Neural cell (in vitro differentiated cells): ENCODE measurements around the gene GCNT4. TPM values are rescaled to one million over a fixed set of nuclear protein-coding genes. Genes with fewer than 3 reads are reported as not detected.

Experiments
- H2AFZ ChIP-seq: fragments of 200-600, 300-800 bp; sonication (generic), shearing (Covaris generic); 2 replicates; pipeline ENCODE4 v1.6.0; 2014; ENCODE audit warnings: low read depth, mild to moderate bottlenecking, antibody characterized with exemption, low read length, moderate library complexity
- H3F3A ChIP-seq: fragments of 200-600 bp; shearing (Covaris generic); 2 replicates; pipeline ENCODE4 v1.6.1; 2016; ENCODE audit warnings: mild to moderate bottlenecking, moderate library complexity, mixed read lengths, antibody characterized with exemption, low read length; ENCODE audit not compliant: insufficient read depth, poor library complexity, severe bottlenecking
- H3K27ac ChIP-seq: fragments of 200-600, 300-800 bp; sonication (generic), shearing (Covaris generic); 2 replicates; pipeline ENCODE4 v1.5.1; 2014; ENCODE audit warnings: mild to moderate bottlenecking, low read length, moderate library complexity
- H3K27me3 ChIP-seq: fragments of 300-800, 200-600 bp; sonication (generic), shearing (Covaris generic); 2 replicates; pipeline ENCODE4 v1.6.0; 2014; ENCODE audit warnings: mild to moderate bottlenecking, low read depth, low read length, moderate library complexity; ENCODE audit not compliant: insufficient read depth
- H3K36me3 ChIP-seq: fragments of 300-800, 200-600 bp; sonication (generic), shearing (Covaris generic); 2 replicates; pipeline ENCODE4 v1.5.1; 2014; ENCODE audit warnings: mild to moderate bottlenecking, antibody characterized with exemption, low read length, moderate library complexity; ENCODE audit not compliant: insufficient read depth
- H3K4me2 ChIP-seq: fragments of 300-800, 200-600 bp; sonication (generic), shearing (Covaris generic); 2 replicates; pipeline ENCODE4 v1.6.0; 2014; ENCODE audit warnings: mild to moderate bottlenecking, low read length
- H3K4me3 ChIP-seq: fragments of 300-800, 200-600 bp; sonication (generic), shearing (Covaris generic); 2 replicates; pipeline ENCODE4 v1.5.1; 2014; ENCODE audit warnings: mild to moderate bottlenecking, low read length, moderate library complexity
- H3K79me2 ChIP-seq: fragments of 200-600 bp; shearing (Covaris generic); replicated peaks from 2 replicates; pipeline ENCODE4 v1.6.0; 2014; ENCODE audit warnings: mild to moderate bottlenecking, low read length, moderate library complexity; ENCODE audit not compliant: insufficient read depth
- H3K9ac ChIP-seq: fragments of 300-800, 200-600 bp; sonication (generic), shearing (Covaris generic); 2 replicates; pipeline ENCODE4 v1.6.1; 2016; ENCODE audit warnings: mild to moderate bottlenecking, low read length, mixed read lengths
- H3K9me2 ChIP-seq: fragments of 200-600 bp; shearing (Covaris generic); 2 replicates; pipeline ENCODE4 v1.6.1; 2016; ENCODE audit warnings: mild to moderate bottlenecking, low read length, mixed read lengths; ENCODE audit not compliant: insufficient read depth
- H3K9me3 ChIP-seq: fragments of 200-600, 300-800 bp; sonication (generic), shearing (Covaris generic); 2 replicates; pipeline ENCODE4 v1.6.1; 2016; ENCODE audit warnings: mild to moderate bottlenecking, mixed run types, low read length, moderate library complexity, mixed read lengths
- H4K20me1 ChIP-seq: fragments of 200-600 bp; shearing (Covaris generic); 2 replicates; pipeline ENCODE4 v1.6.1; 2016; ENCODE audit warnings: mild to moderate bottlenecking, mixed run types; ENCODE audit not compliant: insufficient read depth
- CTCF ChIP-seq: fragments of 450-650 bp; IDR thresholded peaks from 2 replicates; pipeline ENCODE4 v1.5.1; 2014; ENCODE audit warnings: antibody characterized with exemption, mild to moderate bottlenecking, moderate library complexity; ENCODE audit not compliant: poor library complexity, severe bottlenecking
- EP300 ChIP-seq: fragments of 450-650 bp; conservative IDR thresholded peaks from 2 replicates; pipeline ENCODE4 v1.6.1; 2014; ENCODE audit warnings: antibody characterized with exemption, mild to moderate bottlenecking, moderate library complexity; ENCODE audit not compliant: poor library complexity, severe bottlenecking
- EZH2 ChIP-seq: fragments of 200-600, 300-800 bp; shearing (Covaris generic), sonication (generic); IDR thresholded peaks from 2 replicates; pipeline ENCODE4 v1.6.1; 2014; ENCODE audit warnings: antibody characterized with exemption, low read length, borderline replicate concordance, mild to moderate bottlenecking; ENCODE audit not compliant: insufficient read depth, poor library complexity, severe bottlenecking
- MXI1 ChIP-seq: fragments of 450-650 bp; conservative IDR thresholded peaks from 2 replicates; pipeline ENCODE4 v1.6.1; 2014; ENCODE audit warnings: antibody characterized with exemption, mild to moderate bottlenecking; ENCODE audit not compliant: poor library complexity, severe bottlenecking
- POLR2AphosphoS5 ChIP-seq: IDR thresholded peaks from 2 replicates; pipeline ENCODE4 v1.6.1; 2012
- RAD21 ChIP-seq: fragments of 450-650 bp; conservative IDR thresholded peaks from 2 replicates; pipeline ENCODE4 v1.6.1; 2014; ENCODE audit warnings: antibody characterized with exemption, mild to moderate bottlenecking, moderate library complexity
- REST ChIP-seq: IDR thresholded peaks from 2 replicates; pipeline ENCODE4 v1.6.1; 2012; ENCODE audit warnings: borderline replicate concordance
- SMC3 ChIP-seq: fragments of 450-650 bp; conservative IDR thresholded peaks from 2 replicates; pipeline ENCODE4 v1.6.1; 2014; ENCODE audit warnings: antibody characterized with exemption, mild to moderate bottlenecking, moderate library complexity; ENCODE audit not compliant: poor library complexity
- TAF1 ChIP-seq: IDR thresholded peaks from 2 replicates; pipeline ENCODE4 v1.6.1; 2012; ENCODE audit warnings: low read depth
- polyA plus RNA-seq: library from polyadenylated mRNA; depleted of rRNA; stranded (reverse); fragments of >200 nt; gene quantifications from 2 replicates; pipeline ENCODE4 v1.2.3, GENCODE V29; 2014

GCNT4 gene
- polyA plus RNA-seq, 1 donor from 2014 or later: not detected

GRCh38 chr5:75050415-75050814 lies 1.9 kb downstream of the GCNT4 start:
- Histone ChIP-seq H3K27ac (no peak overlapping the region), H3K27me3 (peaks cover 47% of the 10 kb centered on the region), H3K4me2 (no peak overlapping the region), H3F3A (no peaks in the 10 kb centered on the region), H3K79me2 (no peaks in the 10 kb centered on the region), H3K4me3 (no peak overlapping the region), H3K9me2 (no peaks in the 10 kb centered on the region), H3K9ac (no peak overlapping the region), H3K36me3 (no peaks in the 10 kb centered on the region), H2AFZ (no peak overlapping the region), H4K20me1 (no peaks in the 10 kb centered on the region), H3K9me3 (no peaks in the 10 kb centered on the region)
- TF ChIP-seq POLR2AphosphoS5: no peak
- TF ChIP-seq CTCF: no peak
- no peak for TF ChIP-seq MXI1
- TF ChIP-seq EP300: no peak
- no peak for TF ChIP-seq SMC3
- TF ChIP-seq RAD21: no peak
- no peak for TF ChIP-seq TAF1
- no peak for TF ChIP-seq EZH2
- TF ChIP-seq REST: no peak

GRCh38 chr5:75049456-75050351 lies 2.7 kb downstream of the GCNT4 start:
- no peak overlapping the region for H3K4me2 ChIP-seq
- no peak overlapping the region for H3K9ac ChIP-seq
- no peak overlapping the region for H3K4me3 ChIP-seq
- no peak for TF ChIP-seq SMC3
- peak; percentile 46 for TF ChIP-seq CTCF
- TF ChIP-seq POLR2AphosphoS5: no peak
- H2AFZ ChIP-seq: no peak overlapping the region
- H3K36me3 ChIP-seq: no peaks in the 10 kb centered on the region
- no peaks in the 10 kb centered on the region for H3K9me3 ChIP-seq
- peaks cover 40% of the 10 kb centered on the region for H3K27me3 ChIP-seq
- no peaks in the 10 kb centered on the region for H3K79me2 ChIP-seq
- no peaks in the 10 kb centered on the region for H4K20me1 ChIP-seq
- H3F3A ChIP-seq: no peaks in the 10 kb centered on the region
- no peaks in the 10 kb centered on the region for H3K9me2 ChIP-seq
- no peak overlapping the region for H3K27ac ChIP-seq
